ES-I3 (cell line): ENCODE results near the gene POU2F3.

Source experiments
- H3K36me3 ChIP-seq: 2 replicates; pipeline ENCODE4 v1.6.1; 2013; ENCODE audit warnings: mild to moderate bottlenecking, low read length, control low read depth, moderate library complexity; ENCODE audit not compliant: insufficient read depth
- H3K4me1 ChIP-seq: 2 replicates; pipeline ENCODE4 v1.6.1; 2013; ENCODE audit warnings: mild to moderate bottlenecking, control low read depth, low read length; ENCODE audit not compliant: insufficient read depth
- H3K9ac ChIP-seq: 2 replicates; pipeline ENCODE4 v1.6.1; 2013; ENCODE audit warnings: low read depth, mild to moderate bottlenecking, low read length, moderate library complexity
- H3K9me3 ChIP-seq: 2 replicates; pipeline ENCODE4 v1.6.1; 2013; ENCODE audit warnings: mild to moderate bottlenecking, low read length, moderate library complexity; ENCODE audit not compliant: control insufficient read depth, insufficient read depth

Gene POU2F3

GRCh38 chr11:120227228-120227852, 12.6 kb upstream of the POU2F3 start:
- Histone ChIP-seq H3K4me1 (peaks cover 12% of the 10 kb centered on the region), H3K36me3 (no peaks in the 10 kb centered on the region), H3K9me3 (no peaks in the 10 kb centered on the region), H3K9ac (no peak overlapping the region)

DNA sequence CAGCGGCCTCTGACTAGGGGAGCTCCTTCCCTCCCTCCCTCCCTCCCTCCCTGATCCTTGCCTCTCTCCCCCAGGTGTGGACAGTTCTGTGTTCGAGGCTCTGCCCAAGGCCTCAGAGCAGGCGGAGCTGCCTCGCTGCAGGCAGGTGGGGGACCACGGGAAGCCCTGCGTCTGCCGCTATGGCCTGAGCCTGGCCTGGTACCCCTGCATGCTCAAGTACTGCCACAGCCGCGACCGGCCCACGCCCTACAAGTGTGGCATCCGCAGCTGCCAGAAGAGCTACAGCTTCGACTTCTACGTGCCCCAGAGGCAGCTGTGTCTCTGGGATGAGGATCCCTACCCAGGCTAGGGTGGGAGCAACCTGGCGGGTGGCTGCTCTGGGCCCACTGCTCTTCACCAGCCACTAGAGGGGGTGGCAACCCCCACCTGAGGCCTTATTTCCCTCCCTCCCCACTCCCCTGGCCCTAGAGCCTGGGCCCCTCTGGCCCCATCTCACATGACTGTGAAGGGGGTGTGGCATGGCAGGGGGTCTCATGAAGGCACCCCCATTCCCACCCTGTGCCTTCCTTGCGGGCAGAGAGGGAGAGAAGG, 11.1 kb upstream of the POU2F3 start:
- peaks cover 12% of the 10 kb centered on the region for H3K4me1 ChIP-seq
- H3K9me3 ChIP-seq = no peaks in the 10 kb centered on the region
- H3K9ac ChIP-seq = no peak overlapping the region
- H3K36me3 ChIP-seq = no peaks in the 10 kb centered on the region

DNA sequence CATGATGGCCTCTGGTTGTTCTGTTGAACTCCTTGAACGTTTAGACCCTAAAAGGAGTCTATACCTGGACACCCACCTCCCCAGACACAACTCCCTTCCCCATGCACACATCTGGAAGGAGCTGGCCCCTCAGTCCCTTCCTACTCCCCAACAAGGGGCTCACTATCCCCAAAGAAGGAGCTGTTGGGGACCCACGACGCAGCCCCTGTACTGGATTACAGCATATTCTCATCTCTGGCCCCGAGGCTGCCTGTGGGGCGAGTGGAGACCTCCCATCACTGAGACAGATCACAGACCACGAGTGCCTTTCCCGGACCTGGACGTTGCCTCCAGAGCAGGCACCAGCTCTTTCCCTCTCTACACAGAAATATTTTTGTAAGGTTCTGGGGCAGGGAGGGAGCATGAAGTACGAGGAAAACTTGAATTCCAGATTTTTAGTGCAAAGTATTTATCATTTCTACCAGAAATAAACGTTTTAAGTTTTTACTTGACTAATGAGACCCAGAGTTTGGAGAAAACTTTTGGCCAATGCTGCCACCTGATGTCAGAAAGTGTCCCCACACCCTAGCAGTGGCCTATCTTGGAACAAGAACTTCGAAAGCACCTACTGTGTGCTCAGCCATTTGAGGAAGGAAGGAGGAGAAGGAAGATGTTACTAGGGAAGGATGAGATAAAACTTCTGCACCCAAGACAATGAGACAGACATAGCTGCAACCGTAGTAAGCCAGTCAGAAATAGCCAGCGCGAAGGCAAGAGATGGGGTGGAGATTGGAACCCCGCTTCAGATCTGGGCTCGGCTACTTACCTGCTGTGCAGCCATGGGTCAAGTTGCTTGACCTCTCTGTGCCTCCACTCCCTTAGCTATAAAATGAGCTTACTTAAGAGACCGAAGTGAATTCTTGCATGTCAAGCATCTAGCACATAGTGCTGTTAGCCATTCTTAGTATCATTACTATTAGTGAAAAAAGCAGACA, 10.2 kb upstream of the POU2F3 start:
- H3K9me3 ChIP-seq = no peaks in the 10 kb centered on the region
- no peak overlapping the region for H3K9ac ChIP-seq
- H3K36me3 ChIP-seq = no peaks in the 10 kb centered on the region
- peaks cover 8% of the 10 kb centered on the region for H3K4me1 ChIP-seq

DNA sequence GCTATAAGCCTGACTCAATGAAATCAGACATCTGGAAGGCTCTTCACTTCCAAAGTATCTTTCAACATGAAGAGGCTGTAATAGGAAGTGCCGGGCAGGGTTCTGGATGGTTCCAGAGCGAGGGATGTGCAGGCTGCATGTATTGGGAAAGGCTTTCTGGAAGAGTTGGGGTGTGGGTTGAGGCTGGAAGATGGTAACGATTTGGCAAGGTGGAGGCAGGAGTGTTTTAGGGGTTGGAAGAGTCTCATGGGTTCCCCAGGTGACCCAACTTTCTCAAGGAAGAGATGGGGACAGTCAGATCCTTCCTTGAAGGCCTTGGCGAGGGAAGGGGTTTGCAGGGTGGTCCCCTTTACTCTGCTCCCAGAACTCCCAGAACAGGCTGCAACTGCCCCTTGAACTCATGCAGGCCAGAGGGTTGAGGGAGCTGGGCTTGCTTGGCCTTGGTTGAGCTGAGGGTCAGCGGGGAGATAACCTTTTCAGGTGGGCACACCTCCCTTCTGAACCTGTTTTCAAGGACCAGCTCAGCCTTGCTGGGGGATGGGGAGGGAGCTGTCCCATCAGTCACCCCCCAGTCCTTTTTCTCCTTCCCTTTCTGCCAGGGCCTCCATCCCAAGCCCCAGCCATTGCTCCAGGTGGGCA, 9.4 kb upstream of the POU2F3 start:
- H3K36me3 ChIP-seq = no peaks in the 10 kb centered on the region
- peaks cover under 1% of the 10 kb centered on the region; the same call in 1 of the 2 replicates for H3K4me1 ChIP-seq
- no peaks in the 10 kb centered on the region for H3K9me3 ChIP-seq
- no peak overlapping the region for H3K9ac ChIP-seq

DNA sequence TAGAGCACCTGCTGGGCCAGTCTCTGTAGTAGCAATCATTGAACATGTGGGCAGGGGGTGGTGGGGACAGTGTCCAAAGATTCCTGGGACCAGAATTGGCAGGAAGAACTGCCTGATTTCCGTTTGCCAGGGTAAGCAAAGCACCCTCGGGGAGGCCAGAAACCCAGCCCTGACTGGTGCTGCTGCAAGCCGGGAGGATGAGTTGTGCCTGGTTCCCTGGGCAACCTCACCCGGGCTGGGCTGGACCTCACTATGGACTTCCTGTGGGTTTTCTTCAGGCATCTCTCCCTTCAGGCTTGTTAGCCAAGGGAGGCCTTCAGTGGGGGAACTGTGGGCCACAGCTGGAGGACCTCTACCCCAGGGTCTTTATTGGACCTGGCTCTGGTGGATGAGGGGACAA, 8.0 kb upstream of the POU2F3 start:
- Histone ChIP-seq H3K36me3 (no peaks in the 10 kb centered on the region), H3K9ac (no peak overlapping the region), H3K9me3 (no peaks in the 10 kb centered on the region), H3K4me1 (peaks cover 8% of the 10 kb centered on the region; the same call in 1 of the 2 replicates)

- H3K9me3 ChIP-seq = no peaks in the 10 kb centered on the region
- H3K9ac ChIP-seq = no peak overlapping the region
- H3K36me3 ChIP-seq = no peaks in the 10 kb centered on the region
- peaks cover 11% of the 10 kb centered on the region; the same call in 1 of the 2 replicates for H3K4me1 ChIP-seq
Observed at GRCh38 chr11:120233207-120233803, 6.6 kb upstream of the POU2F3 start.

DNA sequence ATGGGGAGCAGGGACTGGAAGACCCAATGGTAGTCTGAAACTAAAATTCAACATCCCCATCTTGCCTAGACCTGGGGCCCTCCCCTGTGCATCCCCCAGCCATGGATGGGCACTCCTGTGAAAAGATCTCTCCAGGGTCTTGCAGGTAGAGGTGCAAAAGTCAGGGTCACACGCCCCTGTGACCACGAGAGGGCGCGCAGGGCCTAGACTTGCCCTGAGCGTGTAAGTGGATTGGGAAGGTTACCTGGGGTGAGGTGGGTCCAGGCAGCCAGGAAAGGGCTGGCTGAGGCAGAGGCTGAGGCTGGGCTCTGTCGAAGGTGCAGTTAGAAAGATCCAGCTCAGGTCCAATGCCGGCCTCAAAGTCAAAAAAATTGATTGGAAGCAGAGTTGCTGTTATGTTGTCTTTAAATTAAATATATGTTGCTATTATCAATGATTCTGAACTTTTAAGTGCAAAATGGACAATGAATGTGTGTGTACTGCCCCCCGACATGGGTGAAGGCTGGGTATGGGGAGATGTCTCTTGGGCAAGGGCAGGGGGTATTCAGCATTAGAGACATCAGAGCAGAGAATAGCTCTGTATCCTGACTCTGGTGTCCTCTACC, 4.8 kb upstream of the POU2F3 start:
- H3K9me3 ChIP-seq = no peaks in the 10 kb centered on the region
- H3K4me1 ChIP-seq = peaks cover 11% of the 10 kb centered on the region
- no peak overlapping the region for H3K9ac ChIP-seq
- no peaks in the 10 kb centered on the region for H3K36me3 ChIP-seq

DNA sequence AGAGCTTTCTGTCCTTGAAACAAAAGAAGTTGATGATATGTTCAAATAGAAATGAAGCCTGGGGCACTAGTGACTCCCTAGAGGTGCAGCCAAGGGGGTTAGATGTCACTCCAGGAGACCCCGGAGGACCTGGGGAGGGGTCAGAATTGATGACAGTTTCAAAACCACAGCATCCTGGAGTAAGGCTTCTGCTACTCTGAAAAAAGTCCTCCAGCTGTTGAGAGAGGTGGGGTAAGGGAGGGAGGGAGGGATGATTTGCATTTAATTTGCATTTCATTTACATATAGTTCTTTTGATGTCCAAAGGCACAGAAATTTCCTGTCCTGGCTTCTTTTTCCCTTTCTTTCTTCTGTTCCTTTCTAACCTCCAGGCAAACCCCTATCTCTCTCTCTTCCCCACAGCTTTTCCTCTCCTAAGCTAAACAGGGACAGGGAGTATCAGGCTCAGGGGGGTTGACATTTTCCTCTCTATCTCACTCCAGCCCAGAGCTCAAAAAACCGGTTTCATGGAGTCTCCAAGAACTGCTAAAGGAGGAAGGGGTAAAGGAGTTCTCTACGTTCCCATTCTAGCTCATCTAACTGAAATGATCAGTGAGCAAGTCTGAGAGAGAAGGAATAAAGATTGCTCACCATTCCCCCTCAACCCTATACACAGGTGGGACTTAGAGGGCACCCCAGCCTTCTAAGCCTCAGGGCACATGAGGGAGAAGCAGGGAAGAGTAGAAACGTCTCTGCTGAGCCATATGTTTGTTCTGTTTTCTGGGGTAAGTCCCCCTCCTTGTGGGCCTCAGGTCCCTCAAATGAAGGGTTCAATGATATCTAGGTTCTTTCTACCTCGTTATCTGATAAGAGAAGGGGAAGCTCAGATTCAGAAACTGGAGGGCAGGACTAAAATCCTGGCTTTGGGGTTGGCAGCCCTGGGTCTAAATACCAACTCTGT, 3.5 kb upstream of the POU2F3 start:
- H3K9ac ChIP-seq = no peak overlapping the region
- no peaks in the 10 kb centered on the region for H3K36me3 ChIP-seq
- peaks cover 11% of the 10 kb centered on the region for H3K4me1 ChIP-seq
- no peaks in the 10 kb centered on the region for H3K9me3 ChIP-seq

- Histone ChIP-seq H3K9ac (peak overlapping the region; percentile 54; the same call in 1 of the 2 replicates), H3K36me3 (no peaks in the 10 kb centered on the region), H3K4me1 (peaks cover 12% of the 10 kb centered on the region), H3K9me3 (no peaks in the 10 kb centered on the region)
Observed at GRCh38 chr11:120238968-120239620, 846 bp upstream of the POU2F3 start.

GRCh38 chr11:120240866-120241265, 926 bp downstream of the POU2F3 start:
- H3K9me3 ChIP-seq = no peaks in the 10 kb centered on the region
- H3K36me3 ChIP-seq = no peaks in the 10 kb centered on the region
- no peak overlapping the region for H3K9ac ChIP-seq
- peaks cover 26% of the 10 kb centered on the region for H3K4me1 ChIP-seq

- Histone ChIP-seq H3K4me1 (peaks cover 27% of the 10 kb centered on the region), H3K9me3 (no peaks in the 10 kb centered on the region), H3K36me3 (no peaks in the 10 kb centered on the region), H3K9ac (no peak overlapping the region)
Observed at GRCh38 chr11:120241277-120241676, 1.3 kb downstream of the POU2F3 start.

- Histone ChIP-seq H3K9me3 (no peaks in the 10 kb centered on the region), H3K4me1 (peaks cover 35% of the 10 kb centered on the region), H3K36me3 (no peaks in the 10 kb centered on the region), H3K9ac (no peak overlapping the region)
Observed at GRCh38 chr11:120243221-120243620, 3.3 kb downstream of the POU2F3 start.
